ENCODE data around the gene NAGK. TPM values are rescaled to one million over a fixed set of nuclear protein-coding genes. Genes with fewer than 3 reads are reported as not detected.

NAGK gene
- total and polyA plus RNA-seq, 2 of the 8 experiments (the other 6 are each of a cell fraction or from before 2014, with no cell fraction given) = 57.9 to 59.9 TPM

- no peak for TF ChIP-seq EGR1 (IDR thresholded peaks at IDR 0.05; ENCODE audit: borderline replicate concordance, low read depth, low read length)
- no peak for TF ChIP-seq TAF7 (optimal IDR thresholded peaks at IDR 0.05; ENCODE audit: borderline replicate concordance, low read depth, low read length)
These were observed 928 bp downstream of the NAGK start (continued) for GRCh38 chr2:71069376-71069775.

Measured in H1 (cell line).